Measurements from ENCODE around the gene TESK1. TPM values are rescaled to one million over a fixed set of nuclear protein-coding genes. Genes with fewer than 3 reads are reported as not detected.

TESK1 gene
- total and polyA plus RNA-seq, 2 of the 4 experiments (the other 2 are of a cell fraction): 3.4 to 21.0 TPM

GRCh38 chr9:35627575-35627974, 22.5 kb downstream of the TESK1 start:
- CTCF ChIA-PET: no interaction called here
- dilution Hi-C loops (cut with HindIII; ENCODE audit: low sequenced_read_pairs, unreplicated experiment): no loop called here

More at GRCh38 chr9:35627575-35627974, 22.5 kb downstream of the TESK1 start:
- Histone ChIP-seq H3K27ac (ENCODE audit: insufficient read depth, low read length) (no peak overlapping the region), H2AFZ (replicated peaks; ENCODE audit: low read length, poor library complexity) (no peak overlapping the region), H2BK5ac (ENCODE audit: low read depth, low read length, poor library complexity, severe bottlenecking) (no peak overlapping the region), H4K5ac (ENCODE audit: low read depth, low read length) (no peak overlapping the region), H3K27me3 (ENCODE audit: control insufficient read depth, insufficient read depth, low read length) (no peaks in the 10 kb centered on the region; the same call in 1 of the 2 replicates), H2BK20ac (ENCODE audit: low read depth, low read length) (no peak overlapping the region), H2BK120ac (ENCODE audit: low read depth, low read length) (no peak overlapping the region), H2BK15ac (ENCODE audit: low read depth, low read length) (no peak overlapping the region), H3K9me1 (ENCODE audit: insufficient read depth, low read length) (no peaks in the 10 kb centered on the region), H4K91ac (ENCODE audit: insufficient read depth, low read depth, low read length) (no peak overlapping the region), H3K4me1 (ENCODE audit: control insufficient read depth, insufficient read depth, low read length) (no peaks in the 10 kb centered on the region), H3K9me3 (ENCODE audit: control insufficient read depth, insufficient read depth, low read length) (peaks cover 2% of the 10 kb centered on the region; the same call in 1 of the 2 replicates), H3K14ac (replicated peaks; ENCODE audit: low read depth, low read length) (no peak overlapping the region), H3K4me3 (ENCODE audit: insufficient read depth, low read depth, low read length) (no peak overlapping the region), H4K8ac (ENCODE audit: low read depth in 2 of 2, low read length in 2 of 2) (no peak overlapping the region), H3K79me1 (ENCODE audit: low read depth in 1 of 2, low read length in 2 of 2) (no peaks in the 10 kb centered on the region), H2AK9ac (replicated peaks; ENCODE audit: low read depth, low read length, poor library complexity) (no peak overlapping the region), H3K9ac (ENCODE audit: low read depth, low read length) (no peak overlapping the region), H3K36me3 (ENCODE audit: control insufficient read depth, insufficient read depth, low read length) (no peaks in the 10 kb centered on the region), H3K4ac (ENCODE audit: low read depth, low read length) (no peak overlapping the region), H2AK5ac (ENCODE audit: low read depth, low read length) (no peak overlapping the region), H3K4me2 (ENCODE audit: low read depth, low read length) (no peak overlapping the region), H4K20me1 (ENCODE audit: insufficient read depth, low read length) (no peaks in the 10 kb centered on the region), H3K56ac (ENCODE audit: extremely low read depth, insufficient read depth, low read length) (no peak overlapping the region), H3K23ac (ENCODE audit: low read depth, low read length) (no peak overlapping the region), H3K18ac (ENCODE audit: low read depth, low read length) (no peak overlapping the region)
- no peak for ATAC-seq (ENCODE audit: low read depth)
- DNase-seq: no peak
- intact Hi-C loops (cut with micrococcal nuclease) (no loop called here), in situ Hi-C loops (cut with MboI; ENCODE audit: low sequenced_read_pairs) (no loop called here)
- BruUV-seq (replicated peaks): no TSS peak
- no CpG with 5 or more reads among the region's 2 CpGs for WGBS, 2 experiments (ENCODE audit: extremely low coverage in 2 of 2, insufficient read length in 1 of 2)
- POLR2A ChIA-PET (ENCODE audit: unreplicated experiment): no interaction called here
- no peak for TF ChIP-seq MAFK (IDR thresholded peaks at IDR 0.05; ENCODE audit: low read depth, low read length)
- TF ChIP-seq RAD21 (IDR thresholded peaks at IDR 0.05; ENCODE audit: low read length): no peak
- TF ChIP-seq BHLHE40 (IDR thresholded peaks at IDR 0.05; ENCODE audit: low read depth, low read length): no peak
- no peak for TF ChIP-seq CHD1 (IDR thresholded peaks at IDR 0.05; ENCODE audit: low read depth, low read length)
- TF ChIP-seq, protein P1, sequence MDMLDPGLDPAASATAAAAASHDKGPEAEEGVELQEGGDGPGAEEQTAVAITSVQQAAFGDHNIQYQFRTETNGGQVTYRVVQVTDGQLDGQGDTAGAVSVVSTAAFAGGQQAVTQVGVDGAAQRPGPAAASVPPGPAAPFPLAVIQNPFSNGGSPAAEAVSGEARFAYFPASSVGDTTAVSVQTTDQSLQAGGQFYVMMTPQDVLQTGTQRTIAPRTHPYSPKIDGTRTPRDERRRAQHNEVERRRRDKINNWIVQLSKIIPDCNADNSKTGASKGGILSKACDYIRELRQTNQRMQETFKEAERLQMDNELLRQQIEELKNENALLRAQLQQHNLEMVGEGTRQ (IDR thresholded peaks at IDR 0.05; ENCODE audit: low read depth, low read length): no peak
- TF ChIP-seq POLR2A (IDR thresholded peaks at IDR 0.05; ENCODE audit: low read depth, low read length): no peak
- no peak for TF ChIP-seq RFX5 (IDR thresholded peaks at IDR 0.05; ENCODE audit: low read depth, low read length)
- TF ChIP-seq MXI1 (IDR thresholded peaks at IDR 0.05; ENCODE audit: borderline replicate concordance, low read depth, low read length): no peak
- TF ChIP-seq, protein P2, sequence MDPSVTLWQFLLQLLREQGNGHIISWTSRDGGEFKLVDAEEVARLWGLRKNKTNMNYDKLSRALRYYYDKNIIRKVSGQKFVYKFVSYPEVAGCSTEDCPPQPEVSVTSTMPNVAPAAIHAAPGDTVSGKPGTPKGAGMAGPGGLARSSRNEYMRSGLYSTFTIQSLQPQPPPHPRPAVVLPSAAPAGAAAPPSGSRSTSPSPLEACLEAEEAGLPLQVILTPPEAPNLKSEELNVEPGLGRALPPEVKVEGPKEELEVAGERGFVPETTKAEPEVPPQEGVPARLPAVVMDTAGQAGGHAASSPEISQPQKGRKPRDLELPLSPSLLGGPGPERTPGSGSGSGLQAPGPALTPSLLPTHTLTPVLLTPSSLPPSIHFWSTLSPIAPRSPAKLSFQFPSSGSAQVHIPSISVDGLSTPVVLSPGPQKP (IDR thresholded peaks at IDR 0.05; ENCODE audit: borderline replicate concordance, low read depth, low read length): no peak
- TF ChIP-seq MAZ (IDR thresholded peaks at IDR 0.05; ENCODE audit: borderline replicate concordance, low read depth, low read length): no peak
- TF ChIP-seq RCOR1 (IDR thresholded peaks at IDR 0.05; ENCODE audit: insufficient replicate concordance, low read length): no peak
- no peak for TF ChIP-seq CEBPB (IDR thresholded peaks at IDR 0.05; ENCODE audit: low read depth, low read length)
- no peak for TF ChIP-seq FOS (IDR thresholded peaks at IDR 0.05; ENCODE audit: low read depth, low read length)
- TF ChIP-seq NFE2L2 (IDR thresholded peaks at IDR 0.05; ENCODE audit: low read depth, low read length): no peak
- no peak for TF ChIP-seq SMC3 (IDR thresholded peaks at IDR 0.05; ENCODE audit: low read depth, low read length)
- TF ChIP-seq CTCF (conservative IDR thresholded peaks at IDR 0.05; ENCODE audit: low read depth, low read length): no peak

All from IMR-90 (cell line).